ENCODE data around the gene REV3L.

The REV3L gene

GRCh38 chr6:111464184-111464583 lies 18.8 kb downstream of the REV3L start:
- in situ Hi-C loops (cut with HindIII; ENCODE audit: low pct_ligation_motif_present, low sequenced_read_pairs) = no loop called here
- no peak for DNase-seq

GRCh38 chr6:111462770-111463391 lies 20.1 kb downstream of the REV3L start:
- in situ Hi-C loops (cut with HindIII; ENCODE audit: low pct_ligation_motif_present, low sequenced_read_pairs) = no loop called here
- no peak for DNase-seq
- no peak for TF ChIP-seq CTCF (IDR thresholded peaks at IDR 0.05; ENCODE audit: low read depth, low read length, missing control alignments)

More at GRCh38 chr6:111464184-111464583, 18.8 kb downstream of the REV3L start:
- Histone ChIP-seq H3K36me3 (replicated peaks) (no peaks in the 10 kb centered on the region), H3K4me3 (ENCODE audit: low read depth, low read length) (no peak overlapping the region), H3K27me3 (replicated peaks) (no peaks in the 10 kb centered on the region), H3K27ac (no peak overlapping the region)
- no peak for TF ChIP-seq CTCF (IDR thresholded peaks at IDR 0.05; ENCODE audit: low read depth, low read length, missing control alignments)

GRCh38 chr6:111461860-111462259 lies 21.2 kb downstream of the REV3L start:
- no peak for TF ChIP-seq CTCF (IDR thresholded peaks at IDR 0.05; ENCODE audit: low read depth, low read length, missing control alignments)
- in situ Hi-C loops (cut with HindIII; ENCODE audit: low pct_ligation_motif_present, low sequenced_read_pairs) = no loop called here
- Histone ChIP-seq H3K27me3 (replicated peaks) (no peaks in the 10 kb centered on the region), H3K27ac (no peak overlapping the region), H3K4me3 (ENCODE audit: low read depth, low read length) (no peak overlapping the region), H3K36me3 (replicated peaks) (no peaks in the 10 kb centered on the region)
- DNase-seq = no peak

More at GRCh38 chr6:111462770-111463391, 20.1 kb downstream of the REV3L start:
- no peaks in the 10 kb centered on the region for H3K27me3 ChIP-seq (replicated peaks)
- no peaks in the 10 kb centered on the region for H3K36me3 ChIP-seq (replicated peaks)
- no peak overlapping the region for H3K4me3 ChIP-seq (ENCODE audit: low read depth, low read length)
- H3K27ac ChIP-seq = no peak overlapping the region

GRCh38 chr6:111458670-111459232 lies 24.3 kb downstream of the REV3L start:
- no peak for DNase-seq
- H3K36me3 ChIP-seq (replicated peaks) = no peaks in the 10 kb centered on the region
- no peaks in the 10 kb centered on the region for H3K27me3 ChIP-seq (replicated peaks)
- in situ Hi-C loops (cut with HindIII; ENCODE audit: low pct_ligation_motif_present, low sequenced_read_pairs) = no loop called here
- TF ChIP-seq CTCF (IDR thresholded peaks at IDR 0.05; ENCODE audit: low read depth, low read length, missing control alignments) = no peak
- H3K4me3 ChIP-seq (ENCODE audit: low read depth, low read length) = no peak overlapping the region
- H3K27ac ChIP-seq = no peak overlapping the region

- in situ Hi-C loops (cut with HindIII; ENCODE audit: low pct_ligation_motif_present, low sequenced_read_pairs) = no loop called here
- TF ChIP-seq CTCF (IDR thresholded peaks at IDR 0.05; ENCODE audit: low read depth, low read length, missing control alignments) = no peak
- no peak overlapping the region for H3K4me3 ChIP-seq (ENCODE audit: low read depth, low read length)
- H3K36me3 ChIP-seq (replicated peaks) = no peaks in the 10 kb centered on the region
- no peaks in the 10 kb centered on the region for H3K27me3 ChIP-seq (replicated peaks)
- no peak overlapping the region for H3K27ac ChIP-seq
- DNase-seq = no peak
These were observed 26.8 kb downstream of the REV3L start for GRCh38 chr6:111456208-111456607.

- no peak for TF ChIP-seq CTCF (IDR thresholded peaks at IDR 0.05; ENCODE audit: low read depth, low read length, missing control alignments)
- H3K4me3 ChIP-seq (ENCODE audit: low read depth, low read length) = no peak overlapping the region
- no peak overlapping the region for H3K27ac ChIP-seq
- DNase-seq = no peak
- in situ Hi-C loops (cut with HindIII; ENCODE audit: low pct_ligation_motif_present, low sequenced_read_pairs) = no loop called here
- H3K36me3 ChIP-seq (replicated peaks) = no peaks in the 10 kb centered on the region
- no peaks in the 10 kb centered on the region for H3K27me3 ChIP-seq (replicated peaks)
These were observed 32.4 kb downstream of the REV3L start for GRCh38 chr6:111450636-111451035.
